Left forelimb (tissue), 1 donor: ENCODE results near the gene SOX8.
A peak's percentile ranks its signal among the peaks of the same experiment; 100 is the strongest.

Experiments
- DNase-seq: peaks from one replicate; pipeline ENCODE4 v3.0.0-alpha.2; 2018; ENCODE audit warnings: low spot score

Gene SOX8

GRCh38 chr16:1006781-1007180 lies 25.2 kb downstream of the SOX8 start:
- no peak for DNase-seq

DNA sequence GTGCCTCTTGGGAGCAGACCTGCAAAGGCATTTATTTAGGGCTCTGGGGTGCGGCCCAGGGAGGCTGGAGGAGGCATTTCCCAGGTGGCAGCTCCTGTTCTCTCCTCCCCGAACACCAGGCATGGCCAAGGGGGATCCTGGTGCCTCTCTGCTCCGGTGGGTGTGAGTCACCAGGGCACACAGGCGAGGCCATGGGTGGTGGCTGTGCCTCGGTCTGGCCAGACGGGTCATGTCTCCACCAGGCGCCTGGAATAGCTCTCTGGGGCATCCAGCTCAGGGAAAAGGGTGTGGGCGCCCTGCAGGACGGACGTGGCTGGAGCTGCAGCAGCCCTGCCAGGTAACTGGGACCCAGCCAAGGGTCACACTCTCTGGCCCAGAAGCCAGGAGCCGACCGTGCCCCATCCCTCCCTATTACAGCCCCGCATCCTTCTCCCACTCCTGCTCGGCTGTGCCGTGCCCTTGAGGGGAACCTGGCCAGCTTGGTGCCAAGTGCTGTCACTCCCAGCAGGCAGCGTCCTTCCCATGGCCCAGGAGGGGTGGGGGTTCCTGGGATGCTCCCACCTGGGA lies 25.8 kb downstream of the SOX8 start:
- DNase-seq: no peak

DNA sequence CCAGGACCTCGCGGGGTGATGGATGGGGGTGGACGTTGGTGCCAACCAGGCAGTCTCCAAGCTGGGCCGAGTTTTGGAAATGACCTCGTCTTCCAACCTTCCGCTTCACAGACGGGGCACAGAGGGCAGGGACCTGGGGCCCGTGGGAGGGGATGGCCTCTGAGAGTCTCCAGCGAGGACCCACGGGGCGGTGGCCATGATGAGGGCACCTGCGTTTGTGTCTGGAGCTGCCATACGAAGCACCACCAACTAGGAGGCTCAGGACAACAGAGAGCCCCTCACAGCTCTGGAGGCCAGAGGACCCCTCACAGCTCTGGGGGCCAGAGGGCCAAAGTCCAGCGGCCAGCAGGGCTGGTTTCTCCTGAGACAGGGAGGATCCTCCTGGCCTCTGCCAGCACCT lies 26.5 kb downstream of the SOX8 start:
- no peak for DNase-seq

DNA sequence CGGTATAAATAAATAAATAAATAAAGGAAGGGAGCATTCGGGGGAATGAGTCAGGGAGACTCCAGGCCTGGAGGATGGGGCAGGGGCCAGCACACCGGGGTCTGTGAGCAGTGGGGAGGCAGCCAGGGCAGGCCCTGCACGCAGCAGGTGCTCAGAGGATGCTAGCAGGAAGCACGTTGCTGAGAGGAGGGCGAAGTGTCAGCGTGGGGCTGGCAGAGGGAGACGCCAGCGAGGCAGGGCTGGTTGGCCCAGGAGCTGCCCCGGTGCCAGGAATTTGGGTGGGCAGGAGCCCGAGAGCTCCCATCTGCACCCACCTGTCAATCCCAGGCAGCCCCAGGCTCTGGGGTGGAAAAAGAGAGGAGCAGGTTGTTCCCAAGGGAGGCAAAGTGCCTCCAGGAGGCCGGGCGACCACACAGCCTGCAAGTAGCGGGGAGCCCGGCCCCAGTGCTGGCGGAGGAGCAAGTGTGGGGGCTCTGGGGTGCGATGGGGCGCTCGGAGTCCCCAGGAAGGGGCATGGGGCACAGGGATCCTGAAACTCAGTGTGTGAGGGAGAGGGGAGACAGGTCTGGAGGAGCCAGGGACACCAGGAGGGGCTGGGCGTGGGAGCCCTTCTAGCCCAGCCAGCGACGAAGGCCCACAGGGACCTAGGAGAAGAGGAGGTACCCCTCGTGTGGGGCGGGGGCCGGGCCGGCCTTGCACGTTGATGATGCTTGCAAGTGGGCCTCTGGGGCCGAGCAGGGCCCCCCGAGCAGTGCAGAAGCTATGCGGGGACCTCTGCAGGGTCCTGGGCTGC lies 28.0 kb downstream of the SOX8 start:
- DNase-seq: no peak

- no peak for DNase-seq
Observed at GRCh38 chr16:1010251-1010650, 28.7 kb downstream of the SOX8 start.

DNA sequence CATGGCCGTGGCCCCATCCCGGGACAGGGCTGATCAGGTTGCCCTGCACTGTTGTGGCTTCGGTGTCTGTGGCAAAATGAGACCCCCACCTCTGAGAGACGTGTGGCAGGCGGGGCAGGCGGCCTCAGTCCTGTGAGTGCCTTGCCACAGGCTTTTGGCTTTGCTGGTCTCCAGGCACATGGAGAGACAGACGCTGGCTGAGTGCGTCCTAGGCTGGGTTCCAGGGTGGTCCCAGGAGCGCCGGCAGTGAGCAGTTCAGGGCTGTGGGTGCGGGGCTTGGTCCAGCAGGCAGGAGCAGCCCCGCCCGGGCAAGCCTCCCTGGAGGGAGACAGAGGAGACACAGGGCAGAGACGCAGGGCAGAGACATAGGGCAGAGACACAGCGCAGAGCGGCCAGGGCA lies 29.2 kb downstream of the SOX8 start:
- no peak for DNase-seq

DNA sequence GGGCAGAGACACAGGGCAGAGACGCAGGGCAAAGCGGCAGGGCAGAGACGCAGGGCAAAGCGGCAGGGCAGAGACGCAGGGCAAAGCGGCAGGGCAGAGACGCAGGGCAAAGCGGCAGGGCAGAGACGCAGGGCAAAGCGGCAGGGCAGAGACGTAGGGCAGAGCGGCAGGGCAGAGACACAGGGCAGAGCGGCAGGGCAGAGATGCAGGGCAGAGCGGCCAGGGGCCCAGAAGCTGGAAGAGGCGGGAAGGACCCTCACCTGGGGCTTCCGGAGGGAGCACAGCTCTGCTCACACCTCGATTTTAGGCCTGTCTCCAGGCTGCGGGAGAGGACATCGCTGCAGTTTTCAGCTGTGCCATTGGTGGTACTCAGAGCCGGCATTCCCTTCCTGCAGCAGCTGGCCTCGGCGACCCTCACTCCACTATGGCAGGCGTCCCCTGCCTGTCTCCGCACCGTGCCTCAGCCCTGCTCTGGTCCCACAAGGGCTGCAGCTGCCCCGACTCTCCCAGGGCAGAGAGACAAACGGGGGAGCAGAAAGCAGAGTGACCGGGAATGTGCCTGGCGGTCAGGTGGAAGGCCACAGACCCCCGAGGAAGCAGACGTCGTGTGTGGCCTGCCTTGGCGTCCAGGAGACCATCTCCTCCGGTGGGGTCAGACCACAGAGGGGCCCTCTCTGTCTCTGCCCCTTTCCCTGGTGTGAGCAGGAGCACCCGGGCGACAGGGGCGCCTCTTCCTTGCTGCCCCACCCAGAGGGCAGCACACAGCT lies 29.9 kb downstream of the SOX8 start:
- DNase-seq: no peak

DNA sequence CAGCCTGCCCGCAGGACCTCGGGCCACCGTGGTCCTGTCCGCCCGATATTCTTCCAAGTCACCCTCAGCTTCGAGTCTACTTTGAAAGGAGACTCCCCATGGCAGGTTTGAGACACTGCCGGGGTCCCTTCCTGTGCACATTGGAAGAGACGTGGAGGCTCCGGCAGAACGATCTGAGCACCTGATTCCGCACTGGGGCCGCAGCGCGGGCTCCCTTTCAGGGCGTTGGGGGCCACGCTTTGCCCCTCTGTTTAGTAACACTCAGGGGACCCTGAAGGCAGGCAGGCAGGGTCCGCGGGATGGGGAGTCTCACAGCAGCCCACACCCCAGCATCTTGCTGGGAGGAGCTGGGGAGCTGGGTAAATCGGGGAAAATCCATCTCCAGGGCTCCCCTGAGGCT lies 30.6 kb downstream of the SOX8 start:
- DNase-seq: no peak

DNA sequence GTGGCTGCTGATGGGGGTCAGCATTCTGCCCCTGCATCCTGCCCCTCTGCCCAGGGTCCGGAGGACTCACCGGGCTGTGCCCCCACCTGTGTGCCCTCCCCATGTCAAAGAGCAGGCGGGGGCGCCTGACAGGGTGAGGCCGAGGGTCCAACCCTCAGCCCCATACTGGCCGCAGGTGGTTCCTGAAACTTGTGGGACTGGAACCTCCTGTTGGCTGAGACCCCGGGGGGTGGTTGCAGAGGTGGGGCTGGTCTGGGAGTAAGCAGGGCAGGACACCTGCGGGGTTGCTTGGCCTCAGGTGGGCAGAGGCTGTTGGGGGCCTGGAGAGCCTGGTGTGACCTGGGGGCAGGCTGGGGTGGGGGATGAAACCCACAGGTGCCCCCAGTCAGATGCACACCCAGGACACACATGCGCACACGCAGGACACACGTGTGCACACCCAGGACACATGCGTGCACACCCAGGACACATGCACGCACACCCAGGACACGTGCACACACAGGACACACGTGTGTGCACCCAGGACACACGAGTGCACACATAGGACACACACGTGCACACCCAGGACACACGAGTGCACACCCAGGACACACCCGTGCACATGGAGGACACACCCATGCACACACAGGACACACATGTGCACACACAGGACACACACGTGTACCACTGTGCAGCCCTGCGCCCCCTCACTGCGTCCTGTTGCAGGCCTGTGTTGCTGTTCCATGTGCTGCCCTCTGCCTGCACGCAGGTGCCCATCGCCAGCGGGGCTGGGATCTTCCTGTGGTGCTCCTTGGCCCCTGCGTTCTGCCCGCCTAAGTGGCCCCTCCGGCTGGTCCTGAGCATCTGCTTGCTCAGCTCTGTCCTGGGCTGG lies 31.4 kb downstream of the SOX8 start:
- no peak for DNase-seq

- no peak for DNase-seq
Observed at GRCh38 chr16:1013593-1013900, 32.0 kb downstream of the SOX8 start.

DNA sequence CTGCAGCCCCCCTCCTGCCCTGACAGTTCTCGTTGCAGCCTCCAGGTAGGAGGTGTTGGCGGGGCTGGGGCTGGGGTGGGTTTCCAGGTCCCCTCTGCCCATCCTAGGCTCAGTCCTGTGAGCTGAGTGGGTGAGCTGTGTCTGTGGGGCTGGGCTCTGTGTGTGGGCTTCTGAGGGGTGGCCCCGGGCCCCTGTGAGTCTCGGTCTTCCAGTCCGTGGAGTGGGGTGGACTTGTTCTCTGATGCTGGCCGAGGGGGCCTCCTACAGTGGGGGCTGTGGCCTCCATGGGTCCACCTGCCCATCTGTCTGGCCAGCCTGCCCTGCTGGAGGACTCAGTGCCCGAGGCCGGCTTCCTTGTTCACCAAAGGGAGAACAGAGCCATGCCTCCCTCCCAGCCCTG lies 32.7 kb downstream of the SOX8 start:
- DNase-seq: no peak

GRCh38 chr16:1014771-1015495 lies 33.4 kb downstream of the SOX8 start:
- no peak for DNase-seq

DNA sequence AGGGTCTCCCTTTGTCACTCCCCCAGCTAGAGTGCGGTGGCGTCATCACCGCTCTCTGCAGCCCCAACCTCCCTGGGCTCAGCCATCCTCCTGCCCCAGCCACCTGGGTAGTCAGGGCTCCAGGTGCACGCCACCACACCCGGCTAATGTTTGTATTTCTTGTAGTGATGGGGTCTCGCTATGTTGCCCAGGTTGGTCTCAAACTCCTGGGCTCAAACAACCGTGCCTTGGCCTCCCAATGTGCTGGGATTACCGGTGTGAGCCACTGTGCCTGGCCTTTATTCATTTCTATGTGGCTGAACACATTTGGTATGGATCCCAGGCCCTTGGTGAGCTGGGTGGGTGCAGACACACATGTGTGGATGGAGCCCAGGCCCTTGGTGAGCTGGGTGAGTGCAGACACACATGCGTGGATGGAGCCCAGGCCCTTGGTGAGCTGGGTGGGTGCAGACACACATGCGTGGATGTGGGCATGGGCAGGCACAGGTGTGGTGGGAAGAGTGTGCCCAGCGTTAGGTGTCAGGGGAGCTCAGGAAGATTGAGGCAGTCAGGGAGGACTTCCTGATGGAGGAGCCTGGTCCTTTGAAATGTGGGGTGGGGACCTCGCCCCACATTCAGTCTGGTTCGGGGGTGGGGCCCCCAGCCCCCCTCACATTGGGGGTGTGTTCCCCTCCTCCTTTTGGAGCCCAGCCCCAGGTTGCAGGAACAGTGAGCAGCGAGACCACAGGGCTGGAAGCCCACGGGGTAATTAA lies 37.1 kb downstream of the SOX8 start:
- no peak for DNase-seq

DNA sequence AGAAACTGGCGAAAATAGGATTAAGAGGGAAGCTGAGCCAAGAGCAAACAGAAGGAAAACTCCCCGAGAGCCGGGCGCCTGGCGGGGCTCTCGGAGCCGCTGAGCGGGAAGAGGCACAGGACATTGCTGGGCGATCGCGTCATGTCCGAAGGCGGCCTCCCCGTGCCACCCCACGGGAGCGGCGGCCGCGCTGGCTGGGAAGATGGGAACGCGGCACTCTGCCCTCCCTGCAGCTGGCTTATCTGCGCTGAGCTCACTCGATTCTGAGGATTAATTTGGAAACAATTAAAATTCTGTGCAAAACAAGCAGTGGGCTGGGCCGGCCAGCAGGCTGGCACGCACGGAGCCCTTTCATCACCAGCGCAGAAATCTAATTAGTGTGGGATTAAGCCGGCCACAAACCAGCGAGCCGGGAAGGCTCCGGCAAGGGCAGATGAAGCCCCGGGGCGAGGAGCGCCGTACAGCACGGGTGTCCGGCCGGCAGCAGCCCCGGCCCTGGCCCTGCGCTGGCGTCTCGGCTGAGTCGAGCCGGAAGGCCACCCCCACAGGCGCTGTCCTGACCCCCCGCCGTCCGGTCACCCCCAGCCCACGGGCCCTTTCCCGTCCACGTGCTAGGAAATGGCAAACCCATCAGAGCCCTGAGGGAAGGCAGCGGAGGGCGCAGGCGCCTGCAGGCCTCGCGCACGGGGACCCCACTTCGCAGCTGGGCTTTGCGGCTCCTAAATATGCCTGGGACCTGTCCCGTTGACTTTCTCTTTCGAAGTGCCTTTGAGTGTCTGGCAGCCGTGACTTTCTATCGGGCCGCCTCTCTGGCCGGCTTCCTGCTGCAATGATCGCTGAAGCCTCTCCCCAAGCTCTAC lies 37.9 kb downstream of the SOX8 start:
- peak; percentile 80 for DNase-seq

GRCh38 chr16:1020091-1020399 lies 38.5 kb downstream of the SOX8 start:
- no peak for DNase-seq

DNA sequence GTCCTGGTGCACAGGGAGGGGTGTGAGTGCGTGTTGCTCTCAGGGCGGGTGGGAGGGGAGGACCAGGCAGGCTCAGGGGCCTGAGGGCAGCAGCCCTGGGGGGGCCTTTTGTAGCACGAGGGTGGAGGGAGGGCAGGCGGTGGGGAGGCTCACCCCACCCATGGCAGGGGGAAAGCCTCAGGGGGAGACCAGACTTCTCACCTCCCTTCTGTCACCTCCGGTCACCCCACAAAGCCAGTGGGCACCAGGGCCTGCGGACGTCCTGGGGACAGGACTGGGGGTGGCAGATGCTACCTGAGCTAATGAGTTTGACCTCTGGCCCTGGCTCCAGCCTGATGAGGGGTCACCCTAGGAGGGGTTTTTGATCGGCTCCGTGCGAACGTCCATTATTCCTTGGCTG lies 39.0 kb downstream of the SOX8 start:
- DNase-seq: no peak

- DNase-seq: no peak
Observed at GRCh38 chr16:1021553-1022160, 40.1 kb downstream of the SOX8 start.

DNA sequence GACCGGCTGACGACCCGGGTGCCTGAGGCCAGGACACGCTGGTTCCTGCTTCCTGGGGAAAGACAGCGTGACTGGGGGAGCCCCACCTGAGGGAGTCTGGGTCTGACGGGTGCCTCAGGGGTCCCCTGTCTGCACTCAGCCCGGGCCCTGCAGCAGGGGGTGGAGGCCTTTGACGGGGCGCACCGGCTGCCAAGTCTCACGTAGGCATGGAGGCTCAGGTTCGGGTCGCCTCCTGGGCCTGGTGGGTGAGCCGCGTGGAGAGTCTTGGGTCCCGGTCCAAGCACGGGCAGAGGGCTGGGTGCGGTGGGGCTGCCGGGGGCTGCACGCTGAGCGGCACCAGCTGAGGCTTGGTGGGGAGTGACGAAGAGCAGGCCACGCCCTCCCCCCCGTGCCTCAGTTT lies 40.9 kb downstream of the SOX8 start:
- DNase-seq: no peak

GRCh38 chr16:1024138-1024537 lies 42.6 kb downstream of the SOX8 start:
- no peak for DNase-seq
